GM23338 (cell line): Measurements from ENCODE around the gene OR52R1.

Experiments
- CREB1 ChIP-seq: fragments of 250-450 bp; sonication (Bioruptor Pico); IDR thresholded peaks from 2 replicates; pipeline ENCODE4 v1.5.0; 2020; ENCODE audit warnings: low read depth, mild to moderate bottlenecking, moderate library complexity
- CTCF ChIP-seq, 2 experiments: fragments of 200-600 bp in 1 of 2; sonication (generic) in 1 of 2; conservative IDR thresholded peaks; 2 replicates each; pipeline versions ENCODE4 v1.5.1 to v1.6.1; 2016 to 2017; ENCODE audit warnings: antibody characterized with exemption in 2 of 2, low read depth in 2 of 2, mild to moderate bottlenecking in 2 of 2, moderate library complexity in 1 of 2
- ETS1 ChIP-seq: IDR thresholded peaks from 2 replicates; pipeline ENCODE4 v1.6.1; 2016; ENCODE audit warnings: antibody characterized with exemption
- EZH2 ChIP-seq: fragments of 200-600 bp; sonication (generic); IDR thresholded peaks from one replicate; pipeline ENCODE4 v1.8.0; 2017; ENCODE audit warnings: antibody characterized with exemption, mild to moderate bottlenecking, low read depth; ENCODE audit not compliant: unreplicated experiment
- EZH2phosphoT487 ChIP-seq: fragments of 200-600 bp; sonication (generic); IDR thresholded peaks from one replicate; pipeline ENCODE4 v1.8.1; 2018; ENCODE audit warnings: antibody characterized with exemption; ENCODE audit not compliant: unreplicated experiment
- JUNB ChIP-seq: IDR thresholded peaks from one replicate; pipeline ENCODE4 v1.6.1; 2016; ENCODE audit warnings: antibody characterized with exemption; ENCODE audit not compliant: unreplicated experiment
- NANOG ChIP-seq: IDR thresholded peaks from 2 replicates; pipeline ENCODE4 v1.6.1; 2016; ENCODE audit warnings: antibody characterized with exemption, borderline replicate concordance
- POLR2AphosphoS5 ChIP-seq: IDR thresholded peaks from 2 replicates; pipeline ENCODE4 v1.6.1; 2016; ENCODE audit warnings: antibody characterized with exemption, low read depth
- REST ChIP-seq: IDR thresholded peaks from one replicate; pipeline ENCODE4 v1.6.1; 2018; ENCODE audit warnings: antibody characterized with exemption; ENCODE audit not compliant: unreplicated experiment
- ZNF331 ChIP-seq: fragments of 250-450 bp; sonication (Bioruptor Pico); IDR thresholded peaks from 2 replicates; pipeline ENCODE4 v1.5.0; 2020; ENCODE audit warnings: low read depth, mild to moderate bottlenecking, moderate library complexity
- ZNF462 ChIP-seq: fragments of 250-450 bp; sonication (Bioruptor Pico); IDR thresholded peaks from 2 replicates; pipeline ENCODE4 v1.5.0; 2020; ENCODE audit warnings: mild to moderate bottlenecking, moderate library complexity

- no peak for TF ChIP-seq EZH2
- TF ChIP-seq CTCF (conservative IDR thresholded peaks at IDR 0.05; ENCODE audit: low read depth in 2 of 2), result no peak
- no peak for TF ChIP-seq EZH2phosphoT487
- no peak for TF ChIP-seq ZNF462 (CRISPR knock-in tag)
- no peak for TF ChIP-seq REST
- TF ChIP-seq JUNB, result no peak
- no peak for TF ChIP-seq POLR2AphosphoS5
- TF ChIP-seq CREB1 (CRISPR knock-in tag), result no peak
- no peak for TF ChIP-seq ETS1
- TF ChIP-seq ZNF331 (CRISPR knock-in tag), result no peak
- no peak for TF ChIP-seq NANOG
Measured at GRCh38 chr11:4768094-4768493, 36.1 kb downstream of the OR52R1 start.
